Lung (tissue), 12 donors: ENCODE results near the gene SLC10A1. TPM values are rescaled to one million over a fixed set of nuclear protein-coding genes. Genes with fewer than 3 reads are reported as not detected.

ENCODE experiments used
- ATAC-seq: fragments of 200-7000 bp; cut with Tn5 transposase; one replicate; pipeline ENCODE4 v1.9.1; 2020; ENCODE audit warnings: moderate number of reproducible peaks; ENCODE audit not compliant: insufficient read depth, low FRiP score
- DNase-seq, 3 donors: peaks; one replicate each; pipeline ENCODE4 v3.0.0-alpha.2; 2013 to 2017
- H3K27ac ChIP-seq, 2 donors: one replicate each; pipeline ENCODE4 v1.5.1; 2013; ENCODE audit warnings: mild to moderate bottlenecking in 2 of 2, moderate library complexity in 2 of 2, control low read depth in 1 of 2, inconsistent platforms in 1 of 2, low read depth in 1 of 2, low read length in 1 of 2
- H3K27me3 ChIP-seq, 3 donors: one replicate each; pipeline ENCODE4 v1.5.1; 2013; ENCODE audit warnings: low read length in 2 of 3; ENCODE audit not compliant: control insufficient read depth in 3 of 3, insufficient read depth in 3 of 3
- H3K36me3 ChIP-seq, 4 donors: one replicate each; pipeline ENCODE4 v1.5.1; 2013; ENCODE audit warnings: low read length in 4 of 4, mild to moderate bottlenecking in 1 of 4, moderate library complexity in 1 of 4; ENCODE audit not compliant: control insufficient read depth in 4 of 4, insufficient read depth in 4 of 4
- H3K4me1 ChIP-seq, 5 donors: one replicate each; pipeline ENCODE4 v1.5.1; 2013; ENCODE audit warnings: low read length in 5 of 5, mild to moderate bottlenecking in 2 of 5, moderate library complexity in 1 of 5; ENCODE audit not compliant: control insufficient read depth in 5 of 5, insufficient read depth in 5 of 5
- H3K4me3 ChIP-seq: one replicate; pipeline ENCODE4 v1.5.1; 2013; ENCODE audit warnings: mild to moderate bottlenecking, control low read depth, moderate library complexity
- H3K9ac ChIP-seq, 2 donors: one replicate each; pipeline ENCODE4 v1.5.1; 2013; ENCODE audit warnings: low read length in 2 of 2, control low read depth in 1 of 2; ENCODE audit not compliant: insufficient read depth in 1 of 2
- H3K9me3 ChIP-seq, 4 donors: one replicate each; pipeline ENCODE4 v1.5.1; 2013; ENCODE audit warnings: low read length in 3 of 4, mild to moderate bottlenecking in 1 of 4, moderate library complexity in 1 of 4; ENCODE audit not compliant: control insufficient read depth in 4 of 4, insufficient read depth in 3 of 4
- CTCF ChIP-seq: IDR thresholded peaks from 2 replicates; pipeline ENCODE4 v1.5.1; 2012; ENCODE audit warnings: mild to moderate bottlenecking; ENCODE audit errors: control extremely low read depth, extremely low read depth
- WGBS, 2 donors: extraction: QIAGEN DNeasy Blood & Tissue Kit; methylation state at CpG; one replicate each; pipeline ENCODE4 v1.1.7; 2013; 5-methylcytosine and 5-hydroxymethylcytosine counted together
- polyA plus RNA-seq, 2 donors: library from polyadenylated mRNA; stranded (reverse); fragments of 200-250 nt; gene quantifications; one replicate each; pipeline ENCODE4 v1.2.1, GENCODE V29; 2013
- total RNA-seq, 2 donors: library from RNA; depleted of rRNA in 1 of 2; stranded (reverse); fragments of >200 nt in 1 of 2; gene quantifications; one replicate each; pipeline ENCODE4 v1.2.1, GENCODE V29; 2014 to 2021
- donor health status: control.
- donor health status: control.
- donor health status: Bipolar disorder and iron deficiency.
- donor health status: healthy.
- donor health status: DM: yes; HTN: yes; CAD: no.

Gene SLC10A1
- total and polyA plus RNA-seq, 4 donors, result not detected

DNA sequence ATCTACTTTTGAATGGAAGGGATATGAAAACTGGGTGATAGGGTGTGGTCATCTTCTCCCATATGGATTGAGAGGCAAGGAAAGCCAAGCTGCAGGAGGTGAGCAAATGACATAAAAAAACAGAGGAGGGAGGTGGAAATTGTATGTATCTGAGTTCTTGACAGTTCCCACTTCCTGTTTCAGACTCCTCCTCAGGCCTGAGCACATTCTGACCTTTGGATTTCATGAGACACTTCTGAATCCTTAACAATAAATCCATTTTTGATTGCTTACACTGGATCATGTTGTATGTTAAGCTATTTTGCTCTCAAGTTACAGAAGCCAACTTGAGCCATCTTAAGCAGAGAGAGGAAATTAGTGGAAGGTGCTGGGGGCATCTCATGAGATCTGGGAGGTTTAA lies 41.7 kb downstream of the SLC10A1 start:
- Histone ChIP-seq H3K27ac (no peak overlapping the region), H3K9me3 (no peaks in the 10 kb centered on the region), H3K4me1 (no peaks in the 10 kb centered on the region), H3K9ac (no peak overlapping the region), H3K27me3 (no peaks in the 10 kb centered on the region), H3K36me3 (no peaks in the 10 kb centered on the region), H3K4me3 (no peak overlapping the region)
- TF ChIP-seq CTCF, result no peak
- DNase-seq (no peak), ATAC-seq (no peak)

DNA sequence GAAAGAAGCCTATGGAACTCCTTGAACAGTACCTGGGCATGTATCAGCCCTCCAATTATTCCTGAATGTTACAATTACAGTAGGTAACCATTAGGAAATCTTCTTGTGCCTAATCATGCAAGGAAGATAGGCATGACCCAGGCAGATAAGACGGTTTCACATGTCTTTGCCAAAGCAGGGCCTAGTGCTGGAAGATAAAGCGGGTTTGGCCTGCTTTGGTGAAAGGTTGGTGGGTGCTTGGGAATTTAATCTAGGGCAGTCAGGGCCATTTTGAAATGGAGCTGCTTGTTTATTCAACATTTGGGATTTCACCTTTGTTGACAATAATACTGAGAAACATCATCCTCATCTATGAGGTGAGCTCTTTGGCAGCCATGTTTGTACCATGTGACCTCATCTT lies 42.6 kb downstream of the SLC10A1 start:
- TF ChIP-seq CTCF, result no peak
- Histone ChIP-seq H3K9me3 (no peaks in the 10 kb centered on the region), H3K27ac (no peak overlapping the region), H3K36me3 (no peaks in the 10 kb centered on the region), H3K4me1 (no peaks in the 10 kb centered on the region), H3K27me3 (no peaks in the 10 kb centered on the region), H3K9ac (no peak overlapping the region), H3K4me3 (no peak overlapping the region)
- DNase-seq (no peak), ATAC-seq (no peak)
- WGBS, 2 donors, result 72 to 96% methylated on average over 2 of the region's 2 CpGs

DNA sequence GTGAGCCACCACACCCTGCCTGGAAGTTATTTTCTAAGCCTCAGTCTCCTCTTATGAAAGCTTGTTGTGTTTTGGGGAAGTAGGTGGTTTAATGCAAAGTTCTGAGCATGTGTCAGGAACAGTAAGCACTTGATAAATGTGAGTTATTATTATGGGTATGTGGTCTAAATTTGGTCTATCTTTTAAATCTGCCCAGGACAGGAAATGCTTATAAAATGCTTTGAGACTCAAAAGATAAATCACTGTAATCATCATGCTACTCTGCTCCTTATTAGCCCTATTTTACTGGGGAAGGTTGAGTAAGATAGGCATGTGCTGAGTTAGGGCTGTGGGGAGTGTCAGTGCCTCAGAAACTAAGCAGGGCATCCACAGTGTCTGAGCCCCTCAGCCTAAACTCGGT lies 43.2 kb downstream of the SLC10A1 start:
- no peak overlapping the region for H3K27ac ChIP-seq
- no peaks in the 10 kb centered on the region for H3K4me1 ChIP-seq
- no peak overlapping the region for H3K9ac ChIP-seq
- no peaks in the 10 kb centered on the region for H3K36me3 ChIP-seq
- no peak for TF ChIP-seq CTCF
- H3K9me3 ChIP-seq, result no peaks in the 10 kb centered on the region
- H3K4me3 ChIP-seq, result no peak overlapping the region
- 91 to 97% methylated on average over 1 of the region's 1 CpG for WGBS, 2 donors
- ATAC-seq, result no peak
- no peaks in the 10 kb centered on the region for H3K27me3 ChIP-seq
- no peak for DNase-seq

DNA sequence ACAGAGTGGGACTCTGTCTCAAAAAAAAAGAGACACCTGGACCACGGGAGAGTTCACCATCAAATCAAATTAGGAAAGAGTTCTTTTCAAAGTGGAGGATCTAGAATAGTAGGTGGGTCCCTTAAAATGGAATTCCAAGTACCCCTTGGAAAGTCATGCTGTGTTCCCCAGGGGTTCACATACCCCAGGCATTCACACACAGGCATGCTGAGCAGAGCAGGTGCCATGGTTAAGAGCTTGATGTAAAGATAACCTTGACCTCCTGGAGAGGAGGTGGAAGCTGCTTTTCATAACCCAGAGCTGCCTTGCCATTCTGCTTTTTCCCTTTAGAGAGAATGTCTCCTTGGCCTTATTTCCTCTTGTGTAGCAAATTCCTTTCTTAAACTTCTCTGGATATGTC lies 44.3 kb downstream of the SLC10A1 start:
- no peak overlapping the region for H3K4me3 ChIP-seq
- no peaks in the 10 kb centered on the region for H3K4me1 ChIP-seq
- H3K9me3 ChIP-seq, result no peaks in the 10 kb centered on the region
- 69 to 81% methylated on average over 1 of the region's 1 CpG for WGBS, 2 donors
- H3K9ac ChIP-seq, result no peak overlapping the region
- H3K36me3 ChIP-seq, result no peaks in the 10 kb centered on the region
- no peaks in the 10 kb centered on the region for H3K27me3 ChIP-seq
- DNase-seq (no peak), ATAC-seq (no peak)
- TF ChIP-seq CTCF, result no peak
- no peak overlapping the region for H3K27ac ChIP-seq
